Fibroblast of lung (primary cell): ENCODE measurements around the gene SLC27A4. TPM values are rescaled to one million over a fixed set of nuclear protein-coding genes. Genes with fewer than 3 reads are reported as not detected.

ENCODE experiments used
- DNase-seq, 2 donors: peaks; one replicate each; pipeline versions ENCODE4 v3.0.0 to v3.0.0-alpha.2; 2010; ENCODE audit warnings: low read depth in 2 of 2
- H2AFZ ChIP-seq: 2 replicates; pipeline ENCODE4 v1.5.1; 2012; ENCODE audit warnings: low read length, control low read depth, inconsistent platforms
- H3K27ac ChIP-seq: 2 replicates; pipeline ENCODE4 v1.5.1; 2011; ENCODE audit warnings: low read length, control low read depth; ENCODE audit not compliant: insufficient read depth
- H3K27me3 ChIP-seq: 2 replicates; pipeline ENCODE4 v1.5.1; 2011; ENCODE audit warnings: mild to moderate bottlenecking, low read length; ENCODE audit not compliant: control insufficient read depth, insufficient read depth
- H3K36me3 ChIP-seq: 2 replicates; pipeline ENCODE4 v1.5.1; 2011; ENCODE audit warnings: low read length; ENCODE audit not compliant: control insufficient read depth, insufficient read depth
- H3K4me1 ChIP-seq: 2 replicates; pipeline ENCODE4 v1.5.1; 2011; ENCODE audit warnings: low read length; ENCODE audit not compliant: control insufficient read depth, insufficient read depth; ENCODE audit errors: extremely low read depth
- H3K4me2 ChIP-seq: 2 replicates; pipeline ENCODE4 v1.5.1; 2011; ENCODE audit warnings: low read length, control low read depth; ENCODE audit not compliant: insufficient read depth; ENCODE audit errors: extremely low read depth
- H3K4me3 ChIP-seq, 4 experiments: fragments of 200-600 bp in 1 of 4; sonication (generic) in 1 of 4; replicated peaks in 1 of 4; 2 replicates each; pipeline ENCODE4 v1.5.1; 2011 to 2016; ENCODE audit warnings: low read length in 4 of 4, low read depth in 3 of 4, mild to moderate bottlenecking in 3 of 4, control low read depth in 2 of 4, inconsistent platforms in 1 of 4, mixed read lengths in 1 of 4; ENCODE audit not compliant: insufficient read depth in 1 of 4; ENCODE audit errors: control extremely low read depth in 1 of 4
- H3K79me2 ChIP-seq: 2 replicates; pipeline ENCODE4 v1.5.1; 2012; ENCODE audit warnings: mild to moderate bottlenecking, low read length, inconsistent platforms; ENCODE audit not compliant: control insufficient read depth, insufficient read depth
- H3K9ac ChIP-seq: 2 replicates; pipeline ENCODE4 v1.5.1; 2011; ENCODE audit warnings: mild to moderate bottlenecking, low read length, control low read depth; ENCODE audit not compliant: insufficient read depth
- H3K9me3 ChIP-seq: 2 replicates; pipeline ENCODE4 v1.5.1; 2012; ENCODE audit warnings: low read depth, low read length; ENCODE audit not compliant: control insufficient read depth, insufficient read depth
- H4K20me1 ChIP-seq: 2 replicates; pipeline ENCODE4 v1.5.1; 2011; ENCODE audit warnings: low read length; ENCODE audit not compliant: control insufficient read depth, insufficient read depth; ENCODE audit errors: extremely low read depth
- CTCF ChIP-seq, 2 donors: IDR thresholded peaks in 1 of 2; conservative IDR thresholded peaks in 1 of 2; 1 replicate in 1 of 2; 2 replicates in 1 of 2; pipeline ENCODE4 v1.5.1; 2011 to 2012; ENCODE audit warnings: low read length in 2 of 2, control low read depth in 1 of 2, inconsistent platforms in 1 of 2, low read depth in 1 of 2, mild to moderate bottlenecking in 1 of 2
- EZH2 ChIP-seq: IDR thresholded peaks from 2 replicates; pipeline ENCODE4 v1.5.1; 2012; ENCODE audit warnings: low read length, control low read depth, mild to moderate bottlenecking; ENCODE audit errors: missing control alignments
- polyA plus RNA-seq, 2 donors: library from polyadenylated mRNA; depleted of rRNA in 1 of 2; stranded (reverse) in 1 of 2; unstranded in 1 of 2; fragments of >200 nt; gene quantifications; 2 replicates each; pipeline ENCODE4 v1.2.1, GENCODE V29; 2011 to 2012; ENCODE audit warnings: missing spikeins in 1 of 2
- total RNA-seq: library from RNA; depleted of rRNA; stranded (reverse); fragments of >200 nt; gene quantifications from 2 replicates; pipeline ENCODE4 v1.2.1, GENCODE V29; 2014

Gene SLC27A4
- total and polyA plus RNA-seq, 2 donors (not counting 1 experiment from before 2014, with no cell fraction given) = 10.3 to 11.7 TPM

- Histone ChIP-seq H3K4me2 (no peak overlapping the region), H3K27me3 (no peaks in the 10 kb centered on the region), H2AFZ (no peak overlapping the region), H3K79me2 (no peaks in the 10 kb centered on the region), H3K27ac (no peak overlapping the region), H3K9me3 (no peaks in the 10 kb centered on the region), H3K4me3 (no peak overlapping the region), H3K36me3 (peaks cover under 1% of the 10 kb centered on the region), H3K4me1 (peaks cover 6% of the 10 kb centered on the region), H4K20me1 (no peaks in the 10 kb centered on the region), H3K9ac (no peak overlapping the region)
- no peak for DNase-seq
- no peak for TF ChIP-seq CTCF (conservative IDR thresholded peaks at IDR 0.05 in 1 of 2, IDR thresholded peaks at IDR 0.05 in 1 of 2; ENCODE audit: low read depth in 1 of 2, low read length in 2 of 2)
- no peak for TF ChIP-seq EZH2
Measured at GRCh38 chr9:128360826-128361225, 20.5 kb downstream of the SLC27A4 start.

DNA sequence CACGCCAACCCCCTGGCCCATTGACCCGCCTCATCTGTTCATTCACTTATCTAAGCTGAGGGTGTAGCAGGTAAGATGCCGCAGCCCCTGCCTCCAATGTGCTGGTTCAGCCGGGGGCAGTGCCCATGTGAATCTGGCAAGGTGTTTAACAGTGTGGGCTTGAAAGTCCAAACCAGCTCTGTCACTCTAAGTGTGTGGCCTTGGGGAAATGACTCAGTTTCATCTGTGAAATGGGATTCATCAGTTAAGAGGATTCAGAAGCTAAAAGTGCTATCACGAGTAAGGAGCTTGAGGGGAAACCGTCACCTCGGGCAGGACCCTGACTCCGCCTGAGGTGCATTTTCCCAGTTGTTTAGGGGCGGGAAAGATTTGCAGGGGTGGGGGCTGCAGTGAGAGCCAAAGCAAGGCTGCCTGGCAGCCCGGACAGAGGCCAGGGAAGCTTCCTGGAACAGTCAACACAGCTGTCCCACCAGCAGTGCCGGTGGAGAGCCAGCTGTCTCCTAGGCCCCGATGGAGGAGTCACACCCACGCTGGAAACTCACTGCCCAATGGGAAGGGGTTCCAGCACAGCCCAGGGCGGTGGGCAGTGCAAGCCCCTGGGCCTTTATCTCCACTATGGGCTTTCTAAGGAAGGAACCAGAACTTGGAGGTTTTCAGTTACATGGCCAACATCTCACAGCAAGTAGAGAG lies 21.1 kb downstream of the SLC27A4 start:
- DNase-seq = no peak
- Histone ChIP-seq H3K27ac (peak overlapping the region; percentile 8), H3K9ac (no peak overlapping the region), H2AFZ (peak overlapping the region; percentile 81), H3K4me1 (peaks cover 6% of the 10 kb centered on the region), H3K36me3 (no peaks in the 10 kb centered on the region), H3K79me2 (no peaks in the 10 kb centered on the region), H3K4me2 (peak overlapping the region; percentile 89), H3K9me3 (no peaks in the 10 kb centered on the region), H3K4me3 (peak overlapping the region in 2 of 4 experiments; percentile 39 to 54), H3K27me3 (no peaks in the 10 kb centered on the region), H4K20me1 (no peaks in the 10 kb centered on the region)
- TF ChIP-seq CTCF (conservative IDR thresholded peaks at IDR 0.05 in 1 of 2, IDR thresholded peaks at IDR 0.05 in 1 of 2; ENCODE audit: low read depth in 1 of 2, low read length in 2 of 2) (no peak), EZH2 (no peak)

- H3K27ac ChIP-seq = no peak overlapping the region
- peak; percentile 70 to 87 for TF ChIP-seq CTCF (conservative IDR thresholded peaks at IDR 0.05 in 1 of 2, IDR thresholded peaks at IDR 0.05 in 1 of 2; ENCODE audit: low read depth in 1 of 2, low read length in 2 of 2)
- TF ChIP-seq EZH2 = no peak
- H3K9me3 ChIP-seq = no peaks in the 10 kb centered on the region
- no peaks in the 10 kb centered on the region for H3K27me3 ChIP-seq
- peak overlapping the region; percentile 13 for H3K9ac ChIP-seq
- no peaks in the 10 kb centered on the region for H4K20me1 ChIP-seq
- H3K79me2 ChIP-seq = no peaks in the 10 kb centered on the region
- H3K4me3 ChIP-seq = peak overlapping the region in 3 of 4 experiments; percentile 28 to 54 (median 39)
- peaks cover 6% of the 10 kb centered on the region for H3K4me1 ChIP-seq
- peak overlapping the region; percentile 89 for H3K4me2 ChIP-seq
- H3K36me3 ChIP-seq = no peaks in the 10 kb centered on the region
- peak; percentile 74 to 81 for DNase-seq
- H2AFZ ChIP-seq = peak overlapping the region; percentile 81
Measured at GRCh38 chr9:128361986-128362646, 21.8 kb downstream of the SLC27A4 start.
